IMR-90 (cell line): Measurements from ENCODE around the gene PARD3. TPM values are rescaled to one million over a fixed set of nuclear protein-coding genes. Genes with fewer than 3 reads are reported as not detected.

ENCODE experiments used
- ATAC-seq: fragments of 200-7000 bp; cut with Tn5 transposase; 2 replicates; pipeline ENCODE4 v1.9.1; 2020; ENCODE audit warnings: low read depth, mild to moderate bottlenecking, moderate library complexity
- BruUV-seq: library from RNA; stranded (reverse); fragments of 400-500 nt; replicated peaks from 2 replicates; lab custom pipeline; 2021; lab: Mats Ljungman, UMichigan
- CTCF ChIA-PET: fragments of 300-600 bp; formaldehyde crosslinking; extraction: SDS; loops from one replicate; lab custom pipeline; 2021; ENCODE audit warnings: antibody characterized with exemption; lab: Yijun Ruan, JAX
- POLR2A ChIA-PET: fragments of 300-600 bp; sonication (Branson Sonifier 250); formaldehyde crosslinking; loops from one replicate; lab custom pipeline; 2022; ENCODE audit warnings: antibody characterized with exemption; ENCODE audit not compliant: unreplicated experiment; lab: Charles Lee
- DNase-seq: peaks from one replicate; pipeline ENCODE4 v3.0.0; 2013
- H2AFZ ChIP-seq: replicated peaks from 2 replicates; pipeline ENCODE3; 2013; ENCODE audit warnings: low read length, mild to moderate bottlenecking; ENCODE audit not compliant: poor library complexity
- H2AK5ac ChIP-seq: 2 replicates; pipeline ENCODE4 v1.6.1; 2013; ENCODE audit warnings: low read depth, low read length, inconsistent platforms
- H2AK9ac ChIP-seq: replicated peaks from 2 replicates; pipeline ENCODE3; 2013; ENCODE audit warnings: mild to moderate bottlenecking, low read depth, low read length, moderate library complexity; ENCODE audit not compliant: poor library complexity
- H2BK120ac ChIP-seq: 2 replicates; pipeline ENCODE4 v1.6.1; 2013; ENCODE audit warnings: low read depth, low read length, inconsistent platforms
- H2BK15ac ChIP-seq: 3 replicates; pipeline ENCODE4 v1.6.1; 2013; ENCODE audit warnings: low read depth, low read length, inconsistent platforms
- H2BK20ac ChIP-seq: 2 replicates; pipeline ENCODE4 v1.6.1; 2013; ENCODE audit warnings: low read depth, mild to moderate bottlenecking, inconsistent platforms, low read length, moderate library complexity
- H2BK5ac ChIP-seq: 2 replicates; pipeline ENCODE4 v1.6.1; 2013; ENCODE audit warnings: mild to moderate bottlenecking, low read depth, low read length, inconsistent platforms; ENCODE audit not compliant: poor library complexity, severe bottlenecking
- H3K14ac ChIP-seq: replicated peaks from 2 replicates; pipeline ENCODE4 v1.6.1; 2013; ENCODE audit warnings: low read depth, low read length, inconsistent platforms
- H3K18ac ChIP-seq: 2 replicates; pipeline ENCODE4 v1.6.1; 2013; ENCODE audit warnings: low read depth, low read length, control low read depth
- H3K23ac ChIP-seq: 2 replicates; pipeline ENCODE4 v1.6.1; 2013; ENCODE audit warnings: low read depth, low read length, inconsistent platforms
- H3K27ac ChIP-seq: 2 replicates; pipeline ENCODE4 v1.5.1; 2013; ENCODE audit warnings: mild to moderate bottlenecking, control low read depth, low read length; ENCODE audit not compliant: insufficient read depth
- H3K27me3 ChIP-seq: 2 replicates; pipeline ENCODE4 v1.6.1; 2013; ENCODE audit warnings: low read length; ENCODE audit not compliant: control insufficient read depth, insufficient read depth
- H3K36me3 ChIP-seq: 2 replicates; pipeline ENCODE4 v1.6.1; 2013; ENCODE audit warnings: low read length, mixed read lengths; ENCODE audit not compliant: control insufficient read depth, insufficient read depth
- H3K4ac ChIP-seq: 2 replicates; pipeline ENCODE4 v1.6.1; 2013; ENCODE audit warnings: low read depth, low read length, inconsistent platforms
- H3K4me1 ChIP-seq: 2 replicates; pipeline ENCODE4 v1.6.1; 2013; ENCODE audit warnings: low read length, mixed read lengths; ENCODE audit not compliant: control insufficient read depth, insufficient read depth
- H3K4me2 ChIP-seq: 2 replicates; pipeline ENCODE4 v1.6.1; 2013; ENCODE audit warnings: low read depth, mild to moderate bottlenecking, control low read depth, low read length, moderate library complexity
- H3K4me3 ChIP-seq: 2 replicates; pipeline ENCODE4 v1.5.1; 2013; ENCODE audit warnings: low read depth, mild to moderate bottlenecking, control low read depth, low read length, moderate library complexity; ENCODE audit not compliant: insufficient read depth
- H3K56ac ChIP-seq: 2 replicates; pipeline ENCODE4 v1.6.1; 2013; ENCODE audit warnings: low read length, inconsistent platforms; ENCODE audit not compliant: insufficient read depth; ENCODE audit errors: extremely low read depth
- H3K79me1 ChIP-seq, 2 experiments: 2 replicates each; pipeline ENCODE4 v1.6.1; 2013; ENCODE audit warnings: low read length in 2 of 2, inconsistent platforms in 1 of 2, low read depth in 1 of 2
- H3K9ac ChIP-seq: 2 replicates; pipeline ENCODE4 v1.6.1; 2013; ENCODE audit warnings: low read depth, low read length, control low read depth
- H3K9me1 ChIP-seq: 2 replicates; pipeline ENCODE4 v1.6.1; 2013; ENCODE audit warnings: low read length, inconsistent platforms; ENCODE audit not compliant: insufficient read depth
- H3K9me3 ChIP-seq: 2 replicates; pipeline ENCODE4 v1.6.1; 2013; ENCODE audit warnings: low read length; ENCODE audit not compliant: control insufficient read depth, insufficient read depth
- H4K20me1 ChIP-seq: 2 replicates; pipeline ENCODE4 v1.6.1; 2013; ENCODE audit warnings: low read length, inconsistent platforms; ENCODE audit not compliant: insufficient read depth
- H4K5ac ChIP-seq: 2 replicates; pipeline ENCODE4 v1.6.1; 2013; ENCODE audit warnings: mild to moderate bottlenecking, low read depth, low read length, control low read depth
- H4K8ac ChIP-seq, 2 experiments: 2 replicates each; pipeline ENCODE4 v1.6.1; 2013; ENCODE audit warnings: low read depth in 2 of 2, low read length in 2 of 2, control low read depth in 1 of 2, inconsistent platforms in 1 of 2
- H4K91ac ChIP-seq: 2 replicates; pipeline ENCODE4 v1.6.1; 2013; ENCODE audit warnings: low read depth, low read length, inconsistent platforms; ENCODE audit not compliant: insufficient read depth
- CEBPB ChIP-seq: IDR thresholded peaks from 2 replicates; pipeline ENCODE4 v1.6.1; 2012; ENCODE audit warnings: low read depth, low read length, improper control_type of control experiment
- FOS ChIP-seq: fragments of 150-350 bp; IDR thresholded peaks from 2 replicates; pipeline ENCODE4 v1.6.1; 2016; ENCODE audit warnings: low read depth, low read length
- MAFK ChIP-seq: IDR thresholded peaks from 2 replicates; pipeline ENCODE4 v1.6.1; 2012; ENCODE audit warnings: low read depth, low read length, improper control_type of control experiment
- MAZ ChIP-seq: IDR thresholded peaks from 2 replicates; pipeline ENCODE4 v1.6.1; 2012; ENCODE audit warnings: low read depth, mild to moderate bottlenecking, low read length, improper control_type of control experiment, moderate library complexity, borderline replicate concordance
- POLR2A ChIP-seq: IDR thresholded peaks from 2 replicates; pipeline ENCODE4 v1.6.1; 2012; ENCODE audit warnings: mild to moderate bottlenecking, low read depth, low read length
- RAD21 ChIP-seq: IDR thresholded peaks from 2 replicates; pipeline ENCODE4 v1.6.1; 2012; ENCODE audit warnings: low read length, improper control_type of control experiment
- USF2 ChIP-seq: fragments of 150-350 bp; IDR thresholded peaks from 2 replicates; pipeline ENCODE4 v1.6.1; 2017; ENCODE audit warnings: mild to moderate bottlenecking, antibody characterized with exemption, low read length, low read depth
- WGBS, 2 experiments: methylation state at CpG; one replicate each; pipeline versions ENCODE4 v1.1.5 to v1.1.7; 2013; ENCODE audit warnings: missing lambda C conversion rate in 2 of 2; ENCODE audit not compliant: insufficient read length in 1 of 2; ENCODE audit errors: extremely low coverage in 2 of 2; 5-methylcytosine and 5-hydroxymethylcytosine counted together
- dilution Hi-C: fragments of 300-500 bp; cut with HindIII; formaldehyde crosslinking; loops from one replicate; pipeline ENCODE4 v1.14.3; 2018; ENCODE audit warnings: low sequenced_read_pairs; ENCODE audit not compliant: unreplicated experiment
- in situ Hi-C: fragments of 300-500 bp; cut with MboI; formaldehyde crosslinking; loops from 3 replicates; pipeline ENCODE4 v1.14.3; 2019; ENCODE audit warnings: low sequenced_read_pairs, inconsistent platforms, mixed read lengths
- intact Hi-C: fragments of 100-400 bp; cut with micrococcal nuclease; formaldehyde crosslinking; loops from 2 replicates; pipeline ENCODE4 v1.10.0; 2022
- polyA plus RNA-seq, 3 experiments: library from polyadenylated mRNA; depleted of rRNA; stranded (reverse); fragments of >200 nt; gene quantifications; 2 replicates each; pipeline ENCODE4 v1.2.3, GENCODE V29; 2012; ENCODE audit warnings: low replicate concordance in 1 of 3
- total RNA-seq: library from RNA; depleted of rRNA; stranded (reverse); fragments of >200 nt; gene quantifications from 2 replicates; pipeline ENCODE4 v1.2.3, GENCODE V29; 2012
- TF ChIP-seq, protein P1 (sequence below): fragments of 150-350 bp; IDR thresholded peaks from 2 replicates; pipeline ENCODE4 v1.6.1; 2016; ENCODE audit warnings: low read depth, mild to moderate bottlenecking, low read length, moderate library complexity, borderline replicate concordance

The PARD3 gene
- total and polyA plus RNA-seq, 2 of the 4 experiments (the other 2 are of a cell fraction) = 14.6 to 37.5 TPM

DNA sequence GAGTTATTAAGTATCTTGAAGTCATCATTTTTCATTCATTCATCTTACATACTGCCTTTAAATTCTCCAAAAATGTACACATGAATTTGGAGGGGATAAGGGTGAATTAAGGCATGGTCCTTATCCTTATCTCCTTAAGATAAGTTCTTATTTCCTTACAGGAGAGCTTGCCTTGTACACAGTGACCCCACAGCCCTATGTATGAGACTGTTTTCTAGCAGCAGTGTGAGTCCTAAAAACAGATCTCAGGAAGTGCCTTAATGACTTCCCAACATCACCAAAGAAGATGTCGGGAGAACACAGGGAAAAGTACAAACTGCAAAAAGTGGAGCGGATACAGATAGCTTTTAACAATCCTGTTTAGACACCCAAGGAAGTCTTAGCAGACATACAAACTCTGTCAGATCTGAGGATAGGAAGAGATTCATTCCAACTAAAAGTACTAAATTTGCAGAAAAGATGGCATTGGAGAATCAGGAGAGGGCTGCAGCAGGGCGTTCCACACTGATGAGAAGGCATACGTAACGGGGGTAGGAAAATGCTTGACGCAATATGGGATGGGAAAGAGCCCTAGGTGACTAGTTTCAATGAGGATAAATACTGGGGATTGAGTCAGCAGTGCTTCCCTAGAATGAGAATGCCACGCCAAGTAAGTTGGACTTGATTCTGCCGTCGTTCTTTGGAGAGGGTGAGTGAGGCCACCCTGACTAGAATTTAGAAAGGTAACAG is 570.2 kb downstream of the PARD3 start:
- no TSS peak for BruUV-seq
- H3K4me2 ChIP-seq = no peak overlapping the region
- H3K36me3 ChIP-seq = no peaks in the 10 kb centered on the region
- no peak for TF ChIP-seq MAZ
- TF ChIP-seq USF2 = no peak
- TF ChIP-seq FOS = no peak
- TF ChIP-seq MAFK = no peak
- no peak for TF ChIP-seq POLR2A
- TF ChIP-seq CEBPB = no peak
- TF ChIP-seq RAD21 = no peak
- TF ChIP-seq, protein P1, sequence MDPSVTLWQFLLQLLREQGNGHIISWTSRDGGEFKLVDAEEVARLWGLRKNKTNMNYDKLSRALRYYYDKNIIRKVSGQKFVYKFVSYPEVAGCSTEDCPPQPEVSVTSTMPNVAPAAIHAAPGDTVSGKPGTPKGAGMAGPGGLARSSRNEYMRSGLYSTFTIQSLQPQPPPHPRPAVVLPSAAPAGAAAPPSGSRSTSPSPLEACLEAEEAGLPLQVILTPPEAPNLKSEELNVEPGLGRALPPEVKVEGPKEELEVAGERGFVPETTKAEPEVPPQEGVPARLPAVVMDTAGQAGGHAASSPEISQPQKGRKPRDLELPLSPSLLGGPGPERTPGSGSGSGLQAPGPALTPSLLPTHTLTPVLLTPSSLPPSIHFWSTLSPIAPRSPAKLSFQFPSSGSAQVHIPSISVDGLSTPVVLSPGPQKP = no peak
- no peaks in the 10 kb centered on the region; the same call in 1 of the 2 replicates for H3K9me1 ChIP-seq
- POLR2A ChIA-PET = no interaction called here
- CTCF ChIA-PET = no interaction called here
- no peak overlapping the region for H3K9ac ChIP-seq
- H3K9me3 ChIP-seq = no peaks in the 10 kb centered on the region
- H3K79me1 ChIP-seq = no peaks in the 10 kb centered on the region
- intact Hi-C loops = no loop called here
- H2BK120ac ChIP-seq = no peak overlapping the region
- no peak overlapping the region for H2BK15ac ChIP-seq
- no peaks in the 10 kb centered on the region for H3K27me3 ChIP-seq
- no peak for DNase-seq
- H2AFZ ChIP-seq = no peak overlapping the region
- no peak overlapping the region for H3K56ac ChIP-seq
- no peak overlapping the region for H3K23ac ChIP-seq
- no peak overlapping the region for H2AK9ac ChIP-seq
- no peaks in the 10 kb centered on the region for H4K20me1 ChIP-seq
- no peak overlapping the region for H3K14ac ChIP-seq
- H3K4ac ChIP-seq = no peak overlapping the region
- no peak overlapping the region for H3K27ac ChIP-seq
- no peak overlapping the region for H4K5ac ChIP-seq
- no peak overlapping the region for H2AK5ac ChIP-seq
- H2BK5ac ChIP-seq = no peak overlapping the region
- no peak overlapping the region for H3K4me3 ChIP-seq
- in situ Hi-C loops = no loop called here
- no peak for ATAC-seq
- H4K8ac ChIP-seq = no peak overlapping the region
- WGBS, 2 experiments = 90% methylated on average over 6 of the region's 9 CpGs; no CpG with 5 or more reads in 1 of the 2 experiments
- no peak overlapping the region for H4K91ac ChIP-seq
- H3K4me1 ChIP-seq = no peaks in the 10 kb centered on the region
- dilution Hi-C loops = no loop called here
- no peak overlapping the region for H2BK20ac ChIP-seq
- no peak overlapping the region for H3K18ac ChIP-seq
